GM18499 (cell line): ENCODE measurements around the gene WNT7A.

ENCODE experiments used
- ATAC-seq: cut with Tn5 transposase; IDR thresholded peaks from one replicate; pipeline ENCODE4 v1.9.1; 2021; ENCODE audit warnings: moderate number of reproducible peaks; ENCODE audit not compliant: insufficient read depth, unreplicated experiment

The WNT7A gene

DNA sequence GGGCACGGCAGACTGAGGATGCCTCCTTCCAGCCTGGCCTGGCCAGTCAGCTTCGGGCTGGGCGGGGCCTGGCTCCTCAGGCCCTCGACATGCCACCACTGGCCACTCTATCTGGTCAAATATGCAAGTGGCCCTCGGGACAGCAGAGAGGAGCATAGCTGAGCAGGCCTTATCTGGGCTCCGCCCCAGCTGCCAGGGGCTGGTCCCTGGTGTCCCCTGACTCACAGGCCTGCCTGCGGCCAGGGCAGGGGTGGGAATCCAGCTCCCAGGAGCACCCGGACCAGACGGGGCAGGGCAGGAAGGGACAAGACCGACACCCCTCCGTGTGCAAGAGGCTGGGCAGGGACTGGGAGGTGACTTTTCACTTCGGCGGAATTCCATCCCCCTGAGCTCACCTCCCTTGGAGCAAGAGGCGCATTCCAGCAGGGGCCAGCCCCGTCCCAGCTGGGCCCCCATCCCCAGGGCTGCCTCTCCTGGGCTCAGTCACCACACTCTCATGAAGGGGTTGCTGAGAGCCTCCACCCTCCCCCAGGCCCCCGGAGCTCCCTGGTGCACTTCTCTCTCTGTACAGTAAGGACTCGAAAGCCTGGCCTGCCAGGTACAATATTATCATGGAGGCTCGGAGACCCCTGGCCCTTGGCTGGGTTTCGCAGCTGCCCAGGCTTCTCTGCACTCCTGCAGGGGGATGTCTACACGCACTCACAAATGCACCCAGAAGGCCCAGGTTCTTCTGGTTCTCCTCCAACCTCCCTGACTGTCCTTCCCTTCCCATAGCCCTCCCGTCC, 29.5 kb downstream of the WNT7A start:
- no peak for ATAC-seq

DNA sequence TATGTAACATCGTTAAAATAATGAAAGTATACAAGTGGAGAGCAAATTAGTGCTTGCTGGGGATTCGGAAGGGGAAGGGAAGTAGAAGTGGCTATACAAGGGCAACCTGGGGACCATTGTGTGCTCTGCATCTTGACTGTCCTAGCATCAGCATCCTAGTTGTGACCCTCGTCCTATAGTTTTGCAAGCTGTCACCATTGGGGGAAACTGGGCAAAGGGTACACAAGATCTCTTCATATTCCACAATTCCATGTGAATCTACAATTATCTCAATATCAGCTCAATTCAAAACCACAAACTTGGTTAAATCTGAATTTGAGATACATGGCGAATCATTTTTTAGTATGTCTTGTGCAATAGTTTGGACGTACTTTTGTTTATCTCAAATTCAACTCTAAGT, 30.9 kb downstream of the WNT7A start:
- ATAC-seq, result no peak

DNA sequence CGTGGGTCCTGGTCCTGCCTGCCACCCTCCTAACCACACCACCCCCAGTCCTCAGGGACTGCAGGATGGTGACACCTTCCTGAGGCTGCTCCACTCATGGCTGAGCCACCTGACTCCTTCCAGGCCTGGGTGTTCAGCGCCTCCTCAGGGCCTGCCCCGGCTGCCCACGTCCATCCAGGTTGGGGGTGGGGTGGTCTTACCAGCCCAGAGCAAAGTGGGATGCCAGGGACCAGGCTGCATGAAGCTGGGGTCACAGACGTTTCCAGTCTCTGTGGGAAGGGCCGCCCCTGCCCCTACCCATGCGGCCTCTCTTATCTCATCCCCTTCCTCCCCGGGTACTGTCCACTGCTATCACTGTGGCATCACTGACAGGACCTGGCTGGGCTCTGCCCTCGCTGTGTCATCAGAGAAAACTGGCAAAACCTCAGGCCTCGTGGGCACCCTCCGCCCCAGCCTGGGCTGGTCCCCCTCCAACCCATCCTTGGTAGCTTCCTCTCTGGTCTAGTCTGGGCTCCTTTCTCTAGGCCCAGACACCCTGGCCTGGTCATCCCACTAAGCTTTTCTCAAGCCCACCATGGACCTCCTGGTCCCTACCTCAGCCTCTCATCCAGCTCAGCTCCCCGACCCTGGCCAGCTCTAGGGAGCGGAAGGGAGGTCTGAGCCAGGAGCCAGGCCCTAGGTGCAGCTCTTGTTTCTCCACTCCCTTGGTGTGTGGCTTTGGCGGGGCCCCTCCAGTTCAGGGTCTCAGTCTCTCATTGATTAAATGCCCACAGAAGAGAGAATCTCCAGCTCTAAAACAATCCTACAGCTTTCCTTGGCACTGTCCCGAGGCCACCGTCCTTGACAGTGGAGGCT, 32.9 kb downstream of the WNT7A start:
- ATAC-seq, result no peak

DNA sequence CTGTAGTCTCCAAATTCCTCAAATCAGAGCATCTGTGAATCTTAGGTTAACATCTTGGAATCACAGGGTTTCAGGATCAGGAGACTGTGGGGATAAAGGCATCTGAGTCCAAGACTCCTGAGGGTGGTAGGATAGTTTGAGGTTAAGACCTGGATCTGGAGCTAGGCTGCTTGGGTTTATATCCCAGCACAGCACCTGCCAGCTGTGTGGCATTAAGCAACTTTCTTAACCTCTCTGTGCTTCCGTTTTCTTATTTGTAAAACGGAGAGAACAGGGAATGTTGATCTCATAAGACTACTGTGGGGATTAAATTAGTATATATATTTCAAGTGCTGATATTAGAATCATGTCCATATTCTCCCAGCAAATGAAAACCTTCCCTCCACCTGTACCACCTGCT, 33.6 kb downstream of the WNT7A start:
- ATAC-seq, result no peak

DNA sequence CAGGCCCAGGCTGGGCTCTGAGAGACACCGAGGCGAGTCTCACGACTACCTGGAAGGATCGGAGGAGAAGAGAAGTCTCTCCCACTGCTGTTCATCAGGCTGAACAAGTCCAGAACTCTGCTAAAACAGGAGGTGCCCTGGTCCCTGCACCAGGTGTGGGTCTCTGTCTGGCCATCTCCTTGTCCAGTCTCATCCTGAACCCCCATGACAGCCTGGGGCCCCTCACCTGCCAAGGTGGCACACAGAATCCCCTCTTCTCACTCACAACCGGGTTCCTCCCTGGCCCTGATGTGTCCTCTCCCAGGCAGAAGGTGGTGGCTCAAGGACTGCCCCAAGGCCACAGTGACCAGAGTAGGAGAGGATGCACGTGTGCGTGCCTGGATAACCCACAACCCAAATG, 34.1 kb downstream of the WNT7A start:
- ATAC-seq, result no peak

DNA sequence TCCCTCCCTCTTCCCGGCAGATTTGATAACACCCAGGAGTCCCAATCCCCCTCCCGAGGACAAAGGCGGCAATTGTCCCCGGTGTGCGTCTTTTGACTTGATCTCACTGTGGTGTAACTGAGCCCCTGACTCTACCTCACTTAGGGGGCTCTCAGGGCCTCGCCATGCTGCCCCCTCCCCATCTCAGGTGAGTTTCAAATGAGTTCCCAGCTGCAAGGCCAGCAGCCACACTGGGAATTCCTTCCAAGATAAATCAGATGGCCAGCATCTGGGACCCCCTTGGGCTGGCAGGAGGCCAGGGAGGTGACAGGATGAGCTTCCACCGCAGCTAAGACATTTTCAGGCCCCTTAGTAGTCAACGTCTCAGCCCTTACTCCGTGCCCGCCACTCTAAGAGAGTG, 35.0 kb downstream of the WNT7A start:
- no peak for ATAC-seq

DNA sequence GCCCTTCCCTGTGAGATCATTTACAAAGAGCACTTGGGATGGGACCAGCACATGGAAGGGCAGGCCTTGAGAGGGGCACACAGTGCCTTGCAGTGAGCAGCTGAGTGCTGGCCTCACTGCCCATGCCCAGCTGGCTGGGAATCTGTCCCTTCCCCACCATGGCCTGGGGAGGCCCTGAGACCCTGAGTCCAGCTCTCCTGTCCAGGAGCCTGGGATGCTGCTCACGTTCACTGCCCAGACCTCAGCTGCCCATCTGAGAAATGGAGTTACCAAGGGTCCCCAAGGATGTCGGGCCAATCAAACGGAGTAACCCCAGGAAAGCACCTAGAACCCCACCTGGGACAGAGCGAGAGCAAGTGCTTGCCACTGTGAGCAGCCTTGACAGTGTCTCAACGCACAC, 35.6 kb downstream of the WNT7A start:
- no peak for ATAC-seq

DNA sequence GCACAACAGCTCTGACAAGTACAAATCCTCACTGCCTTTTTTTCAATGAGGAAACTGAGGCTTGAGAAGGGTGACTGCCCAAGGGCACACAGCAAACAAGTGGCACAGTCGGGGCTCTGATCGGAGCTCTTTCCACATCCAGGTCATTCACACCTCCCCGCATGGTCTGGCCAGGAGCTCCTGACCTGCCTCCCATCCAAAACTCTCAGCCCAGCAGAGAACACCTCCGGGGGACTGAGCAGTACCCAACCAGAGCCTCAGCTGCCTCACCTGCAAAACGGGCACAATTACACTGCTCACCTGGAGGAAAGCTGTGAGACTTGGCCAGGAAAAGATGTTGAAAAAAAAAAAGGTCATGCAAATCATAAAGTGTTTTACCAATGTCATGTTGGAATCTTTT, 36.5 kb downstream of the WNT7A start:
- no peak for ATAC-seq

DNA sequence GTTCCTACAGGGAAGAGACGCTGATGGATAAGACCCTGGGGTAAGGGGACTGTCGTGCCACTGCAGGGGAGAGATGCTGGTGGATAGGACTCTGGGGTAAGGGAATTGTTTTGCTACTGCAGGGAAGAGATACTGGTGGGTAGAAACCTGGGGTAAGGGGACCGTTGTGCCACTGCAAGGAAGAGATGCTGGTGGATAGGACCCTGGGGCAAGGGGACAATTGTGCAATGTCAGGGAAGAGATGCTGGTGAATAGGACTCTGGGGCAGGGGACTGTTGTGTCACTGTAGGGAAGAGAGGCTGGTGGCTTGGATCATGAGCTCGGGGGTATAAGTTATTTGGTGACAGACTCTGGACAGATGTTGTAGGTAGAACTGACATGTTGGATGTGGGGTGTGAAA, 37.6 kb downstream of the WNT7A start:
- no peak for ATAC-seq

DNA sequence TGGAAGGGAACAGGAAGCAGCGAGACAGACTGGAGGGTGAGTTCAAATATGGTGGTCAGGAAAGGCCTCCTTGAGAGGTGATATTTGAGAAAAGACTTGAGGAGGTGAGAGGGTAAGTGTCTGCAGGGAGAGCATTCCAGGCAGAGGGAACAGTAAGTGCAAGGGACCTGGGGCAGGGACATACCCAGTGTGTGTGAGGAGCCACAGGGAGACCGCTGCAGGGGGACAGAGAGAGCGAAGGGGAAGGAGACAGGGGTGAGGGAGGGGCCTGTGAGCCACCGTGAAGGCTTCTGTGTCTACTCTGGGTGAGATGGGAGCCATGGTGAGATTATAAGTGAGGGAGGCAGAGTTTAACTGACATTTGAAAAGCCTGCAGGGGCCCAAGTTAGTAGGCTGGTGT, 38.0 kb downstream of the WNT7A start:
- ATAC-seq, result no peak

DNA sequence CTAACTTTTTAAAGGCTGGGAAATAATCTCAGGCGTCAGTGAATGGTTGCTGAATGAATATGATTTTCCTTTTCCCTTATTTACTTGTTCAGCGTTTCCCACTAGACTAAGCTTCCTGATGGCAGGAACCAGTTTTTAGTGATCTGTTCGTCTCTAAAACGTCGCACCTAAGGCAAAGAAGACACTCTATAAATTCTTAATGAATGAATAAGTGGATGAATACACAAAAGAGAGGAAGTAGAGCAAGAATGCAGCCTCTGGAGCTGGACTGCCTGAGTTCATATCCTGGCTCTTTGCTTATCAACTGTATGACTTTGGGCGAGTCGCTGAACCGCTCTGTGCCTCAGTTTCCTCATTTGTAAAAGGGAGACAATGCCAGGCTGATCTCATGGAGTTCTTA, 38.7 kb downstream of the WNT7A start:
- no peak for ATAC-seq

DNA sequence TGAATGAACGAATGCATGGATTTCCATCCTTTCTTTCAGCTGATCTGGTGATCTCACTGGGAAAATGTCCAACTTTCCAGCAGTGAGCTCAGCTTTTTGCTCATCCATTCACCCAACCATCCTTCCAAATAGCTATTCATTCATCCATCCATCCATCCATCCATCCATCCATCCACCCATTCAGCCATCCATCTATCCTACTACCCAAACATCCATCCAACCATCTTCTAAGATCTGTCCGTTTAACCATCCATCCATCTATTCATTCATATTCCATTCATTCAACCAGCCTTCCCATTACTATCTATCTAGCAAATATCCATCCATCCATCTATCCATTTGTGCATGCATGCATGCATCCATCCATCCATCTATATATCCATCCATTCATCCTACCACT, 39.4 kb downstream of the WNT7A start:
- ATAC-seq, result no peak

DNA sequence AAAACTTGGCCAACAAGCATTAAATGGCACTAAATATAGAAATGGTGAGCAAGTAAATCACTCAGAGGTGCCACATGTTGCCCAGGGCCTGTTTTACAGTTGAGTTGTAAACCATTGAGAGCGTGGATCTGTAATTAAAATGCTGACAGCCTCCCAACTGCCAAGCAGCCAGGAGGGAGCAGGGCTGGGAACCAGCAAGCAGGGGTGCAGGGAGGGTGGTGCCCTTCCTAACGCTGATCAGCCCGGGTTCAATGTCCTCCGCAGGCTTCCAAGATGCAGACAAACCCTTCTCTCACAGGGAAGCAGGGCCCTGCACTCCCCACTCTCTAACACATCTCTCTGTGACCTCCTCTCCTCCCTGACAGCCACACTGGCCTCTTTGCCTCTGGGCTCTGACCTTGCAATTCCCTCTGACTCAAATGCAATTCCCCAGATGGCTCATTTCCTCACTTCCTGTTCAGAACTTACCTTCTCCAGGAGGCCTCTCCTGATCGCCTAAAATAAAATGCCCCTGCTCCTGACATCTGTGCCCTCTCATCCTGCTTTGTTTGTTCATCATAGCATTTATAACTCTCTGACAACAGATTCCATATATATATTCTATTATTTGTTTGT, 40.0 kb downstream of the WNT7A start:
- ATAC-seq, result no peak

DNA sequence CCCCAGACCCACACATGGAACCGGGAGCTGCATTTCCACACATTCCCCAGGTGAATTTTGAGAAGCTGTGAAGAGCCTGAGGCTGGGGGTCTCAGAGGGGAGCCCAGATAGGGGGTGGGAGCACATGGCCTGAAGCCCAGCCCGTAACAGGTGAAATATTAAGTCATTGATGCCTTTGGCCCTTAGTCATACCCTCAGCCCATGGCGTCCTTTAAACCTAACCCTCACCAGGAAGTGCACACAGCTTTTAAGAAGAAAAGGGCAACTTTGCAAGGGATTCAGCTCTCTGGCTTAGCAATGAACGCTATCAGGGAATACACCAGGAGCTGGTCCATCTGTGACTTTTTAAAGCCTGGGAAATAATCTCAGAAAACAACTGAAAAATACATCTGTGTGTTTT, 40.6 kb downstream of the WNT7A start:
- no peak for ATAC-seq

DNA sequence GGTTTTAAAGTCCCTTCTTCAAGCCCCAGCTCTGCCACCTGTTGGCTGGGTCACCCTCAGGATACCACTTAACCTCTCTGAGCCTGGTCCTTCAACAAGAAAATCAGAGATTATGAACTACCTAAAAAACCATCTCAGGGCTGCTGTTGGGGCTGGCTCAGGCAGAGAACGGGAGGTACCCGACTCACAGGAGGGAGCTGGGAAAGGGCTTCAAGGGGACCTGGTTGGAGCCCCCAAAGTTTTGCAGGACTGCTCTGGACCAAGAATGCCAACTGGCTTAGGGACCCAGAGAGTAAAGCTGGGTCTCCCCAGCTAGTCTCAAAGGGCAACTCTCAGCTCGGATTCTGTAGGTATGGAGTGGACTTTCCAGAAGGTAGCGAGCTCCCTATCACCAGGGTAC, 41.5 kb downstream of the WNT7A start:
- ATAC-seq, result no peak

DNA sequence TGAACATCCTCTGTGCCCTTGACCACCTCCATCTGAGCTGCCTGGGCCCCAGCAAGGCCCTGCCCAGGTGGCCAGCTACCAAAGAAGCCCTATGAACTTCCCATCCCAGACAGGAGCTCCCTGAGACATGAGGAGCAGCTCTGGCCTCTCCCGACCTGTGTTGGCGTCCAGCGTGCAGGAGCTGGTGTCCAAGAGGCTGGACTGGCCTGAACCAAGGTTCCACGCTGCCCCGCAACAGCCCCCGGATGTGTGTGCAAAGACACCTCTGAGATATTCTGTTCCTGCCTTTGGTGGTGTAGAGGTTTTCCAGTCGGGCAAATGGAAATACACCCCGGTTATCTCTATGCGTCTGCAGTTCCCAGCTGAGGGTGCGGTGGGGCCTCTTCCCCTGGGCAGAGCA, 42.1 kb downstream of the WNT7A start:
- no peak for ATAC-seq

DNA sequence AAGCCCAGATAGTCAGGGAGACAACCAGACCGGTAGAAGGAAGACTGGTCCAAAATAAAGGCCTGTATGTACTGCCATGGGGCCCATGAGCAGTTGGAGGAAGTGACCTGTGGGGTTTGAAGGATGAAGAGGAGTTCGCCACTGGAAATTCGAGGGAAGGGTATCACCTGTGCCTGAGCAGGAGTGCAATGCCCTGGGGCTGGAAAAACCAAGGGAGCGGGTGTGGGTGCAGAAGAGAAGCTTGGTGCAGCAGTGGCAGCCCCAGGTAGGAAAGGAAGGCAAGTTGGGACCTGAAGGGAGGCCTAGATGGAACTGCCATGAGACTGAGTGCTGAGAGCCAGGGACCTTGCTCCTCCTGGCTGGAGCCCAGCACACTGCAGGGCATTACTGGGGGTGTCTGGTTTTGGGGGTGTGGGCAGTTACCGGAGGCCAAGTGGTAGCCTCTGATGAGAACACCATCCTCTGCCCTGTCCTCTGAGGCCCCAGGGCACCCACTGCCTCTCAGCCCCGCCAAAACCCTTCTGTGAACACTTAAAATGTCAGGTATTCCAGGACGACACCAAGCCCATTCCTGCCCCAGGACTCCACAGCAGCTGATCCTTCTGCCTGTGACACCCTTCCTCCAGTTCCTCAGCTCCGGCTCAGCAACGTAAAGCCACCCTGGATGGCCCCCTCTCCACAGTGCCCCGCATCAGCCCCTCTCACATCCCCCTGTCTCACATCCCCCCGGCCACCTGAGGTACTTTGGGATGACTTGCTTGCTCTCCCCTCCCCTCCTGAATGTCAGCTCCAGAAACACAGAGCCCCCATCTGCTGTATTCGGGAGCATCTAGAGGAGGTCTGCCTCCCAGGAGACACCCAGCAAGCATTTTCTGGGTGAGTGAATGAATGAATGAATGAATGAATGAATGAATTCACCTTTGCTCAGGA, 42.9 kb downstream of the WNT7A start:
- ATAC-seq, result no peak

DNA sequence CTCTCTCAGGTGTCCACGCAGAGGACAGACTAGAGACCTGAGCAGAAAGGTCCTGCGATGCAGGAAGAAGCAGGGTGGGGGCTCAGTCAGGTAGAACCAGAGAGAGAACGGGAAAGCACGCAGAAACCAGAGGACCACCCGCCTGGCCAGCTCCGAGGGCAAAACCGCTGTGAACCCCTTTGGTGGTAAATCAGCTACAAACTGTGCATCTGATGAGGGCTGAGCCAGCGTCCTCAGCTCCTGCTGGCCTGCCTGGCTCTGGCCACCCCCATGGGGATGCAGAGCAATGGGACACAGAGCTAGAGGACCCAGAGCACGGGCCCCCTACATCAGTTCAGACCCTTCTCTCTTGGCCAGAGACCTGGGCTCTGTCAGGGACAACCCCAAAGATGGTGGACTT, 44.6 kb downstream of the WNT7A start:
- no peak for ATAC-seq

DNA sequence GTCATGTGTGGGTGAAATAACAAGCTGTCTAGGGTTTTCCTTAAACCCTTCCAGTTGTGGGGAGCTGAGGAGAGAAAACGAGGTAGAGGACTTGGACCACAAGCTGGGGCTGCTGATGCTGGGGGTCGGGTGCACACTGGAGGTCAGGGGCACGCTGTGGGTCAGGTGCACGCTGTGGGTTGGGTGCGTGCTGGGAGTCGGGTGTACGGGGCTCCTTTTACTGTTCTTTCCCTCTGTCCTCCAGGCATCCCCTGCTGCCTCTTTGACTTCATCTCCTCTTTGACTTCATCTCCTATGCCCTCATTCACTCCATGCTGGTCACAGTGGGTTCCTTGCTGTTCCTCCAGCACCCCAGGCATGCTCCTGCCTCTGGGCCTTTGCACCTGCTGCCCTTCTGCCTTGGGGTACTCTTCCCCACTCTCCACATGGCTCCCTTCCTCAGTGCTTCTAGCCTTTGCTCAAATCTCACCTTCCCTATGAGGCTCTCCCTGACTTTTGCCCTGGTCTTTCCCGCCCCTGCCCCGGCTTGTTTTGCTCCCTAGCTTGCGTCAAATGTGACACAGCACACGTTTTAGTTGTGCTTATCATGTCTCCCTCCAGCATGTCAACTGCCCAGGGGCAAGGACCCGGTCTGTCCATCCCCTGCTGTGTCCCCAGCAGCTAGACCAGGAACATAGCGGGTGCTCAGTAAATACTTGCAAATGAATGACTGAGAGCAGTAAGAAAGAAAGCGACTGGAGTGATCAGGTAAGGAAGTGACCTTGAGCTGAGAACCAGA, 45.4 kb downstream of the WNT7A start:
- no peak for ATAC-seq
